GM19463 (cell line): Measurements from ENCODE around the gene PA2G4.

ENCODE experiments used
- ATAC-seq: cut with Tn5 transposase; IDR thresholded peaks from one replicate; pipeline ENCODE4 v1.9.1; 2021; ENCODE audit warnings: mild to moderate bottlenecking, moderate library complexity; ENCODE audit not compliant: unreplicated experiment

PA2G4 gene

DNA sequence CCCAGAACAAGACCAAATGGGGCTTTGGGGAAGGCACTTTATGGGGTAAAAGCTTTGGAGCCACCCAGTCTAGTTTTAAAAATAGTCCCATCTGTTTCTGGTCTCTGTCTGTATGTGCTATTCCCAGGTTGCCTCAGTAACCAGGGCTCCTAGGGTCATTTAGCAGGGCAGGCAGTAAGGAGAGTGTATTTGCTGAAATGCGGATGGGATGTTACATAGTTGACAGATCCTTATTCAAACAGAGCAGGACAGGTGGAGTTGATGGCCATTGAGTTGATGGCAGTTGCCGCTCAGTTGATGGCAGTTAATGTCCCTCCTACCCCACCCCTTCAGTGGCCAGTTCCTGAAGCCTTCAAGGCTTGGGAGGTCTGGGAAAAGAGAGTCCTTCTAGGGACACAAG lies 18.3 kb downstream of the PA2G4 start:
- ATAC-seq: no peak

DNA sequence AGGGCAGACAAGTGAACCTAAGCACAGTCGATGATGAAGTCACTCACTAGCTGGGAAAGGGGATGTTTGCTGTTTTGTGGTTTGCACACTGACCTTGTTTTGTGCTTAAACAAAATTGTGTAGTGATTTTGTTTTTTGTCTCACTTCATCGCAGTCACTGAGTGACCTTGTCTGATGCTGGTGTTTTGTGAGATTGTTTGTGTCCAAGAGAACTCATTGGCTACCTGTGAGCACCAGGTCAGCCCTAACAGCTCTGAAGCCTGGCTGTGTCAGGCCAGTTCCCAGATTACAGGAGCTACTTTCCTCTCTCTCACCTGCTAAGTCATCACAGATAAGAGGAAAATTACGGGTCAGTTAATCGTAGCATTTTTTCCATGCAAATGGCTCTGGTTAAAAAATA lies 19.8 kb downstream of the PA2G4 start:
- no peak for ATAC-seq

DNA sequence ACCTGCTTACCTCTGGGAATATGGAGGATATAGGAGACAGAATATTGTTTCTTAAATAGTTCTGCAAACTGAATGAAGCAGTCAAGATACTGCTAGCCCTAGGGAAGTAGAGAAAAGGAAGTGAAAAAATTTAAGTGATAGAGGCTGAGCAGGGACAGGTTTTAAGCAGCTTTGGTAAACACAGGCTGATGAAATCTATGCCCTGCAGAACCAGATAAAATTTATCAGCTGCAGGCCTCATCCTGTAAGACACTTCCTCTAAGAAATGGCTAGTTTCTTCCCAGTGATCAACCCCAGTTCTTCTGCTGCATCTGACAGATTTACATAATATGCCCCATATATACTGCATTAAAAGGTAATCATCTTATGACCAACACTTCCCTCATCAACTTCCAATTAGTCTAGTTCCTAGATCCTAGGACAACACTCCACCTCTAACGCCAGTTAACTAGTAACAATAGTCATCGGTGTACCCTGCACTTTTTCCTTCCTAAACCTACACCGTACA lies 22.4 kb downstream of the PA2G4 start:
- no peak for ATAC-seq

DNA sequence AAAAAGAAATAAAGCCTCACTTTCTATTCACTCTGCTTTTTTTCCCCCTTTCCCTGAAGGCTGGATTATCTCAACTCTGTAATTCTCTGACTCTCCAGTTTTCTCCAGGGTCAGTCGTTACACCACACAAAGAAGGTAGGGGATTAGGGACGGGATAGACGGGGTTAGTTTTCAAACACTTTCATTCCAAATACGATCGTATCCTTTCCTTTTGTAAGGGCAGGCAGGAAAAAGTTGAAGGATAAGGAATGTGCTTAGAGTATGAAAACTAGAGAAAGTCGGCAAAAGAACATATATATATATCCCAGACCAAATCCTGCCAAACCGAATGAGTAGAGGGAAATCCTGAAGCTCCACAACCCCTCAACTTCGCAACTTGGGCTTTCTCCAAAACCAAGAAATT lies 23.1 kb downstream of the PA2G4 start:
- ATAC-seq: no peak

DNA sequence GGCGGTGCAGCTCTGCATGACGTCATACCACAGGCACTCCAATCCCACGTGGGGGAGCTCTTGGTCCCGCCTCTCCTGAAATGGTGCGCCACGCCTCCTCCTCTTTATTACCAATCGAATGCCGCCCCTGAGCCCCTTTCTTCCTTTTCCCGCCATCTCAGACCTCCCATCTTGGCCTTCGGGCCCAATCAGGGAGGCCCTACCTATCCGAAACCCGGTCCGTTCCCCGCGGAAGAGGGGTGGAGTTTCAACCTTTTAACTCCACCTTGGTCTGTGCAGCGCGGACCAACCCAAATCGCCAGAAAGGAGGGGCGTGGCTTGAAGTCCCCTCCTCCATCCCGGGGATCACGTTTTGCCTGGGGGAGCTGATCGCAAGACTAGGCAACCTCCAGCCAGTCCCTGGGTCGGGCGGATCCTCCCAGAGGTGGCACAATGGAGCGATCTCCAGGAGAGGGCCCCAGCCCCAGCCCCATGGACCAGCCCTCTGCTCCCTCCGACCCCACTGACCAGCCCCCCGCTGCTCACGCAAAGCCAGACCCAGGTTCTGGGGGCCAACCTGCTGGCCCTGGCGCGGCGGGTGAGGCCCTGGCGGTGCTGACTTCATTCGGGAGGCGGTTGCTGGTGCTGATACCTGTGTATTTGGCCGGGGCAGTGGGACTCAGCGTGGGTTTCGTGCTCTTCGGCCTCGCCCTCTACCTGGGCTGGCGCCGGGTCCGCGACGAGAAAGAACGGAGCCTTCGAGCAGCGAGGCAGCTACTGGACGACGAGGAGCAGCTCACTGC lies 23.7 kb downstream of the PA2G4 start, which contains the start of gene ESYT1:
Gene ESYT1 (plus strand): TSS at position 380 of the 782 bp plus-strand sequence. CDS start 53 bp downstream, at position 433.
- peak; percentile 88 for ATAC-seq

DNA sequence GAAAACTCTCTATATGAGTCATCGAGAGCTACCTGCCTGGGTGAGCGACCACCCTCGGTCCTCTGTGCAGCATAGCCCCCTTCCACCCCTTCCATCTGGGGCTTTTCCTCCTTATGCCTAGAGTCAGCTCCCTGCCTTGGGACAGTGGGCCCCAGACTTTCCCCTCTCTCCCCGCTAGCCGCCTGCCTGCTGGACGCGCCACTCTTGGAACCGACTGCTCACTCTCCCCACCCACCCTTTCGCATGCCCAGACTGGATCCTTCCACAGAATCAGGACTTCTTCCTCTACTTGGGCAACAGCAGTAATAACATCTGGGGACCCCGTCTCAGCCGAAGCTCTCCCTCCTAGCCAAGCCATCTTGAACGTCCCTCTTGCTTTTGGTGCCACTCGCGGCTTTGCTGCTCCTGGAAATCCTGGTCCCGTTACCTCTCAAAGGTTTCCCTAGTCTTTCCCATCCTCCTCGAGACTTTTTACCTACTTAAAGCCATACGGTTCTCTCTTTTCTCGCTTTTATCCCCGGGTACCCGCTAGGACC lies 24.4 kb downstream of the PA2G4 start:
- no peak for ATAC-seq

DNA sequence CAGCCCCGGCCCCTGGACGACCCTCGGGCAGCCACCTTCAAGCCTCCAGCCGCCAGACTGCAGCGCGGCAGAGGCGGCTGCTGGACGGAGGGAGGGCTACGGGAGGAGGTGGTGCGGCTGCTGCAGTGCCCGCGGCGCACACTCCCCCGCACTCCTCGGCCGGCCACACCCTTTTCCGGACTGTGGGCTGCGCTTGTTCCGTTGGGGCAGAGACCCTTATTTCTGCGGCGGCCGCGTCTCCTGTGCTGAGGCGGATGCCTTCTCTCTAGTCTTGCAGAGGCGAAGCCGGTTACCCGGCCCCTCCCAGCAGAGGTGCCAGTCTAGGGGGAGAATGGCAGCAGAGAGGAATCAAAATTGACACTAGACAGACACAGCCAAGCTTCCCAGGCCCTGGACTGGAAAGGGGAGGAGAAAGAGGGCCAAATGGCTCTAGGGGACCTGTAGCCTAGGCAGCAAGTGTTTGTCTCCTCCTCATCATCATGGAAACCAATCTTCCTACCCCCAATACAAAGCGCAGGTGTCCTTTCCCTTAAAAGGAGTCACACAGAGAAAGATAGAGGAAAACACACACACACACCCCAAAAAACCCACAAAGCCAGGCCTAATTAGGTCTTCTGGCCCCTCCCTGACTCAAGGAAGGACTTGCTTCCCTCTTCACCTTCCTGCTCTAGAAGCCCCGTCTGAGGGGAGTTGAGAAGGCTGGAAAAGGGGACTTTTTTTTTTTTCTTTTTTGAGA lies 25.0 kb downstream of the PA2G4 start:
- peak; percentile 33 for ATAC-seq

DNA sequence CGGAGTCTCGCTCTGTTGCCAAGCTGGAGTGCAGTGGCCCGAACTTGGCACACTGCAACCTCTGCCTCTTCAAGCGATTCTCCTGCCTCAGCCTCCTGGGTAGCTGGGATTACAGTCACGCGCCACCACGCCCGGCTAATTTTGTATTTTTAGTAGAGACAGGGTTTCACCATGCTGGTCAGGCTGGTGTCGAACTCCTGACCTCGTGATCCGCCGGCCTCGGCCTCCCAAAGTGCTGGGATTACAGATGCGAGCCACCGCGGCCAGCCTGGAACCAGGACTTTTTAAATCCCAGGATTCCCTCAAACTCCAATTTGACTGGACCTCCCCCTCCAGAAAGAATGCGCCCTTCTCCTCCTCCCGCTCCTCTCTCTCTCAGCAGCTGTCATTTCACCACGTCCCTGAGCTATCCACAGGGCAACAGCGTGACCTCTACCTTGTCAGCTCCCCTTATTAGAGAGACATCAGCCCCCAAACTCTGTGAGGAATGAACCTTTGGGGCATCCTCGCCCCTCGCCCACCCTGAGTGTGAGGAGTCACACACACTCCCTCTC lies 25.7 kb downstream of the PA2G4 start:
- ATAC-seq: no peak

DNA sequence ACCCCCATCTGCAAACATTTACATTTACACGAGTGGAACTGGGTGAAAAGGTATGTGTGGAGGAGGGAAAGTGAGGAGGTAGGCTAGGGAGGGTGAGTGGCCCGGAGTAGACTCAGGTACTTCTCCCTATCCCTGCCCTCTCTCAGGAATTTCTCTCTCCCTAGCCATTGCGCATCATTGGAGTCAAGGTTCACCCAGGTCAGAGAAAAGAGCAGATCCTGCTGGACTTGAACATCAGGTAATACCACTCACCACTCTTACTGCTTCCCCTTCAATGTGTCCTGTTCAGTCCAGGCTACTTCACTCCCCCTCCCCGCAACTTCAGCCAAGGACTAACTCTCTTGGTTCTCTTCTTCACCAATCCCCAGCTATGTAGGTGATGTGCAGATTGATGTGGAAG lies 26.5 kb downstream of the PA2G4 start:
- no peak for ATAC-seq

DNA sequence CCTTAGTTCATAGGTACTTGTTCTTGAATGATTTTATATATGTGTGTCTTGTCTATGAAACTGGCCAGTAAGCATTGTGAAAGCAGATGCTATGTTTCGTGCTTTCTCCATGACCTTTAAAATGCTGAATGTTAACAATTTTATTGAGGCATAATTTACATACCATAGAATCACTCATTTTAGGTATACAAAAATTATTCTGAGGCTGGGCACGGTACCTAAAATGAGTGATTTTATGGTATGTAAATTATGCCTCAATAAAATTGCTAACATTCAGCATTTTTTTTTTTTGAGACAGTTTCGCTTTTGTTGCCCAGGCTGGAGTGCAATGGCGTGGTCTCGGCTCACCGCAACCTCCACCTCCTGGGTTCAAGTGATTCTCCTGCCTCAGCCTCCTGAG lies 30.5 kb downstream of the PA2G4 start:
- no peak for ATAC-seq

DNA sequence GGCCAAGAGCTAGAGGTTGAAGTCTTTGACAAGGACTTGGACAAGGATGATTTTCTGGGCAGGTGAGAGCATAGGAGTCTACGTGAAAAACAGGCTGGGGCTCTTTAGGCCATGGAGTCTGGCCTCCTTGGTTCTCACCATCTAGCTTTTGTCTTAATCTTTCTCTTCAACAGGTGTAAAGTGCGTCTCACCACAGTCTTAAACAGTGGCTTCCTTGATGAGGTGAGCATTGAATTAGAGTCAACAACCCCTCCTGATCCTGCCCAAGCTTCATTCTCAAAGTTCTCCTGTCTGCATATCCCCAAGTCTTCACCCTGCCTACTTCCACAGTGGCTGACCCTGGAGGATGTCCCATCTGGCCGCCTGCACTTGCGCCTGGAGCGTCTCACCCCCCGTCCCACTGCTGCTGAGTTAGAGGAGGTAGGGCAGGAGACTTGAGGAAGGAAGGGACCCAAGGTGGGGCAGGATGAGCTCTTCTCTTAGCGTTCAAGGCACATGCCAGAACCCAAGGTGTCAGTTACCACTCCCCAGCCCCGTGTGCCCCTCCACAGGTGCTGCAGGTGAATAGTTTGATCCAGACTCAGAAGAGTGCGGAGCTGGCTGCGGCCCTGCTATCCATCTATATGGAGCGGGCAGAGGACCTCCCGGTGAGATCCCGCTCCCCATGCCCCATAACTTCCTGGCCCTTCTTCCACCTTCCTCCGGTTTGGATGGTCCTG lies 33.7 kb downstream of the PA2G4 start:
- ATAC-seq: no peak

DNA sequence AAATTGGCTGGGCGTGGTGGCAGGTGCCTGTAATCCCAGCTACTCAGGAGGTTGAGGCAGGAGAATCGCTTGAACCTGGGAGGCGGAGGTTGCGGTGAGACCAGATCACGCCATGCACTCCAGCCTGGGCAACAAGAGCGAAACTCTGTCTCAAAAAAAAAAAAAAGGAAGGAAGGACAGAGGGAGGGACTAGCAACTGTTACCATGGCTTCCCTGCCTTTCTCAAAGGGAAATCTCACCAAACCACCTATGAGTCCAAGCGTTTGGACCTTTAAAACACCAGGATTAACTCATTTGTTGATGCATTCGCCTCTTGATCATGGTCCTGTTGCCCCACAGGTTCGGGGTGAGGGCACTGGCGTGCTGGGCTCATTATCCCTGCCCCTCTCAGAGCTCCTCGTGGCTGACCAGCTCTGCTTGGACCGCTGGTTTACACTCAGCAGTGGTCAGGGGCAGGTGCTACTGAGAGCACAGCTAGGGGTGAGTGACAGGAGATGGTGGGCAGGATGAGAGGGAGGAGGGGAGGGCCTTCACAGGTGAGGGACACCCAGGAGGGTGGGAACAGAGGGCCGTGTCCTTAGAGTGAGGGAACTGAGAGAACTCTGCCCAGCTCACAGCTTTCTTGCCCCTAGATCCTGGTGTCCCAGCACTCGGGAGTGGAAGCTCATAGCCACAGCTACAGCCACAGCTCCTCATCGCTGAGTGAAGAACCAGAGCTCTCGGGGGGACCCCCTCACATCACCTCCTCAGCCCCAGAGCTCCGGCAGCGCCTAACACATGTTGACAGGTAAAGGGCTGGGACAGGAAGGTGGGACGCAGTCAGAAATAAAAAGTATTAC lies 37.8 kb downstream of the PA2G4 start:
- ATAC-seq: no peak

DNA sequence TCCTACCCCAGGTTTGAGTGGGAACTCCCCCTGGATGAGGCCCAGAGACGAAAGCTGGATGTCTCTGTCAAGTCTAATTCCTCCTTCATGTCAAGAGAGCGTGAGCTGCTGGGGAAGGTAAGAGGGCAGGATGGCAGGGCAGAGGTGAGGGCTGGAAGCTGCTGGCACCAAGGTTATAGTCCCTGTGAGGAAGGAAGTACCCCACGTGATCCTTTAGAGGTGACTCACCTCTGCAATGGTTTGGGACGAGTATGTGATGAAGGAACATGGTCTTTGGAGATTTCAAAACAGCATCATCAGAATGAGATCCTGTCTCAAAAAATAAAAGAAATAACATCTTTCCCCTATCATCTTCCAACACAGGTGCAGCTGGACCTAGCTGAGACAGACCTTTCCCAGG lies 38.9 kb downstream of the PA2G4 start:
- ATAC-seq: no peak

DNA sequence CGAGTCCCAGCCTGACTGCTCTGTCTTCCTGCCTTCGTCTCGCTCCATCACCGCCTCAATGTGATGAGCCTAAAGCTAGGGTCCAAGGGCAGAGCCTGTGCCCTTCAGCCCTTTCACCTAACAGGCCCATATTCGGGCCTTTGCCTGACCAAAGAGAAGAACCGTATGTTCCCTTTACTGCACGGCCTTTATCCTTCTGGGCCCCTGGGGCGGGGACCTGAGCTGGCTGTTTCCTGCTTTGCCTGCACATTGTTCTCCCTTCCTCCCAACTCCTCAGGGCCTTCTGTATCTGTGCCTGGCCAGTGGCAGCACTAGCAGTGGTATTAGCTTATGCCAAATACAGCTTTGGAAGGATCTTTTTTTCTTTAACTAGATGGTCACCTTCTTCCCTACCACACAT lies 39.5 kb downstream of the PA2G4 start:
- no peak for ATAC-seq

DNA sequence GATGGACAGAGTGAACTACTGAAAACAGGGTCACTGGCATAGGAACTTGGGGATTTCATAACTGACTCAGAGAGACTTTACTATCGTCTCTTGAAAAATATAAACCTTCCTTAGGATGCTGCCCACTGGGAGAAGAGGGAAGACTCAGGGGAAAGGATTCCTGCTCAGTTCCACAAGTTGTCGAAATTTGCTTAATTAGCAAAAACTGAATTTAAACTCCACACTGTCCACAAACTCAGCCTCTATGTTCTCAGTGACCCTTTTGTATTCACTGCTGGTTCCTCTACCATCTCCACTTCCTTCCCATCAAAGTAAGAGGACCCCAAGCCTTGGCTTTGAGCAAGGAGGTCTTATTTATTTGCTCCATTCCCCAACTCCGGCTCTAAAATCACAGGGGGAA lies 40.9 kb downstream of the PA2G4 start:
- no peak for ATAC-seq

DNA sequence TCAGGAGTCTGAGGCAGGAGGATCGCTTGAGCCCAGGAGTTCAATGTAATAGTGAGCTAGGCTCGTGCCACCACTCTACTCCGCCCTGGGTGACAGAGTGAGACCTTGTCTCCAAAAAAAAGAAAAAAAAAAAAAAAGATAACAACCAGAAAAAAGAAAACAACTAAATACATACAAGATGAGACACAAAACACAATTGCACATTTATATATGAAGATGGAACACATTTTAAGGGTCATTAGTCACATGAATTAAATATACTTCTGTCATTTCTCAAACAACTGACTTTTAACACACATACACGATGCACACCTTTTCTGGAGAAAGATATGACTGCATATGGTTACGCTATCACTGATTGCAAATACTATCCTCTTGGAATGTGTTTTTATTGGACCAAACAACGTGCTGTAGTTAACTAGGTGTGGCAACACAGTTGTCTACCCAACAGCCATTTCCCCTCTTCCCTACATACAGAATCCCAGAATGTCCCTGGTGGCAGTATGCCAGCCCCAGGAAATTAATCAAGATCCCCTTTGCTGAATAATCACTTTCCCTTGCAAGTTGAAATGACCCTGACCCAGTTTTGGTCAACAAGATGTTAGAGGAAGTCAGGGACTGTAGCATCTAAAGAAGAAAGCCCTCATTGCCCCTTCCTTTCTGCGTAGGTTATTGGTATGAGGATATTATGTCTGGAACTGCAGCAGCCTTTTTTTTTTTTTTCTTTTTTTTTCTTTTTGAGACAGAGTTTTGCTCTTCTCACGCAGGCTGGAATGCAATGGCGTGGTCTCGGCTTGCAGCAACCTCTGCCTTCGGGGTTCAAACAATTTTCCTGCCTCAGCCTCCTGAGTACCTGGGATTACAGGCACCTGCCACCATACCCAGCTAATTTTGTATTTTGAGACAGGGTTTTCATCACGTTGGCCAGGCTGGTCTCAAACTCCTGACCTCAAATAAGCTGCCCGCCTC lies 42.4 kb downstream of the PA2G4 start:
- ATAC-seq: no peak

DNA sequence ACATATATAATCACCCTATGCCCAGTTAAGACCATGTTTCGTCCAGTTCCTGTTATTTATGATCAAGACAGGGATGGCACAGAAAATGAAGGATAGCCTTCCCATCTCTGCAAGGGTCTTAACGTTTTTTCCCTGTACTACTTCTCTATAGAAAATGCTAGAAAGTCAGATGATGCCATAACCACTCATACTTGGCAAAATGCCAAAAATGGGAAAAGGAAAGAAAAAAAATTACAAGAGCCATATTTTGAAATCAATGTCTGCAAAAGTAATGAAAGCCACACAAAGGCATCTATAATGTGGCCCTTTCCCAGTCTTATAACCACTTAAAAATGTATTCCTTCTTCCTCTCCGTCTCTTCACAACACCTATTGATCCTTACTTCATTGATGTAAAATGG lies 46.2 kb downstream of the PA2G4 start:
- ATAC-seq: no peak

DNA sequence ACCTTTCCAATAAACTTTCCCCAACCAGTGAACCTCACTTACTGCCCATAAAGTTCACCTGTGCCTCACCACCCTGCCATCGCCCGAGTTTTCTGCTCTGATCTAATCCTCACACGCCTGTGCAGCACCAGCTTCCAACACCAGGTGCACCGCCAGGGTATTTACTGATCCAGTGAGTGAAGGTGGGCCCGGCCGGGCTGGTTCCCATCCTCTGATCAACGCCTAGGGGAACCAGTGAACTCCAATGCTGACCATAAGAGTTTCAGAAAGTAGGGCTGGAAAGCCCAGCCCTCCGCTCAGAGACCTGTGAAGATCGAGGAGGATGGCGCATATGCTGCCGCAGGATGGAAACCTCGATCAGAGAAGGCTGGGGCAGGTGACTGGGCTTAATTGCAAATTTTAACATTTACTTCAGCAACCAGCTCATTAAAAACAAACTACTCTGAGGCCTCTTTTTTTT lies 47.3 kb downstream of the PA2G4 start:
- peak; percentile 60 for ATAC-seq
